Fibroblast of the aortic adventitia (primary cell): ENCODE data around the gene VIP. TPM values are rescaled to one million over a fixed set of nuclear protein-coding genes. Genes with fewer than 3 reads are reported as not detected.
"Not testable (repeated sequence)": the region's sequence is repeated elsewhere in the genome, so short reads cannot be mapped to it uniquely, and the experiment has no call there.

Experiments used
- DNase-seq: peaks from one replicate; pipeline ENCODE4 v3.0.0-alpha.2; 2010; ENCODE audit warnings: low read depth
- H3K4me3 ChIP-seq: 2 replicates; pipeline ENCODE4 v1.5.1; 2011; ENCODE audit warnings: low read depth, mild to moderate bottlenecking, control low read depth, low read length, moderate library complexity
- CTCF ChIP-seq: IDR thresholded peaks from 2 replicates; pipeline ENCODE4 v1.5.1; 2011; ENCODE audit warnings: mild to moderate bottlenecking, low read length, control low read depth, inconsistent platforms; ENCODE audit not compliant: insufficient read depth
- total RNA-seq: library from RNA; depleted of rRNA; stranded (reverse); fragments of >200 nt; gene quantifications from 2 replicates; pipeline ENCODE4 v1.2.3, GENCODE V29; 2012; ENCODE audit warnings: low replicate concordance

Gene VIP
- total RNA-seq, result not detected in 2 replicates

DNA sequence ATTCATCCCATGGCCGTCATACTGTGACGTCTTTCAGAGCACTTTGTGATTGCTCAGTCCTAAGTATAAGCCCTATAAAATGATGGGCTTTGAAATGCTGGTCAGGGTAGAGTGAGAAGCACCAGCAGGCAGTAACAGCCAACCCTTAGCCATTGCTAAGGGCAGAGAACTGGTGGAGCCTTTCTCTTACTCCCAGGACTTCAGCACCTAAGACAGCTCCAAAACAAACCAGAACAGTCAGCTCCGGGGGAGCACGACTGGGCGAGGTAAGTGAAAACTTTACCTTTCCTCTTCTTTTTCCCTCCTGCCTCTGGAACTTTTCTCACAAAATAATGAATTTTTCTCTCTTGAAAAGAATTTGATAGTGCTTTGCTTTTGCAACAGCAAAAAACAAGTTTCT is at the start of gene VIP:
Gene VIP (plus strand): TSS at position 104 of the 400 bp plus-strand sequence. CDS start 1,381 bp downstream, outside the sequence.
- H3K4me3 ChIP-seq, result no peak within 1 kb of the TSS
- DNase-seq, result peak; percentile 55
- no peak for TF ChIP-seq CTCF

- peak; percentile 32 for DNase-seq
- no peak overlapping the region for H3K4me3 ChIP-seq
These were observed 49.3 kb upstream of the VIP start for GRCh38 chr6:152701081-152701862.

GRCh38 chr6:152701863-152702401 is 48.7 kb upstream of the VIP start:
- TF ChIP-seq CTCF, result no peak
- DNase-seq, result no peak
- no peak overlapping the region for H3K4me3 ChIP-seq

More at GRCh38 chr6:152701081-152701862, 49.3 kb upstream of the VIP start:
- no peak for TF ChIP-seq CTCF

DNA sequence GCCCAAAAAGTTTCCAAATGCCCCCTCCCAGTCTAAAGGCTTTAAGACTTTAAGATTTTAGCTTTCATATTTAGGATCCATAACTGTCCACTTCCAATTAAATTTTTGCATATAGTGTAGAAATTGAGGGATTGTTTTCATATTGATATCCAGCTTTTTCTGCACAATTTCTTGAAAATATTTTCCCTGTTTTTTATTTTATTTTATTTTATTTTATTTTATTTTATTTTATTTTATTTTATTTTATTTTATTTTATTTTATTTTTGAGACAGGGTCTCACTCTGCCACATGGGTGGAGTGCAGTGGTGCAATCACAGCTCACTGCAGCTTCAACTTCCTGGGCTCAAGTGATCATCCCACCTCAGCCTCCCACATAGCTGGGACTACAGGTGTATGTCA is 46.8 kb upstream of the VIP start:
- not testable (repeated sequence) for DNase-seq, H3K4me3 ChIP-seq

DNA sequence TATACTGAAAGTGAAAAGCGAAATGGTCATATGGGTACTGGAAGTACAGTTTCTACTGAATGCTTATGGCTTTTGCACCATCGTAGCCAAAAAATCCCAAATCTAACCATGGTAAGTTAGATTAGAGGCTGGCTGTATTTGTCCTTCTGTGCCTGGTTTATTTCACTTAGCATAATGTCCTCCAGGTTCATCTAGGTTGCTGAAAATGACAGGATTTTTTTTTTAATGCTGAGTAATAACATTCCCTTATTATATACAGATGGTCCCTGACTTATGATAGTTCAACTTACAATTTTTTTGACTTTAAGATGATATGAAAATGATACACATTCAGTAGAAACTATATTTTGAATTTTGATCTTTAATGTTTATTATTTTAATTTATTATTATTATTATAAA is 45.3 kb upstream of the VIP start:
- TF ChIP-seq CTCF, result no peak
- DNase-seq, result no peak
- no peak overlapping the region for H3K4me3 ChIP-seq

DNA sequence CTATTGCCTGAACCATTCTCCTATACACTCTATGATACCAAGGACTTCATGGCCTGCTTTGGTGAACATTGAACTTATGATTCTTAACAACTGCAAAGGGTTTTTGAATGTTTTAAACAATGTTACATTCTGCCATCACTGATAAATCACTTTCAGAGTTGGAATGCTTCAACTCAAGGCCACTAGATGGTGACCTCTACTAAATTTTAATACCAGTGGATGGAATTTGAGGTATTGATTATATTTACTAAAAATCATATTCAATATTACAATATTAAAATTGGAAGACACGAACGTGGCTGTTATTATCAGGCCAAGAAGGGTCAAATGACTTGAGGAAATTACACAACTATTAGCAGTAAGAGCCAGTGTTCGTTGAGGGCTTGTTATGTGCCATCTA is 34.3 kb upstream of the VIP start:
- TF ChIP-seq CTCF, result no peak
- no peak for DNase-seq
- H3K4me3 ChIP-seq, result no peak overlapping the region

DNA sequence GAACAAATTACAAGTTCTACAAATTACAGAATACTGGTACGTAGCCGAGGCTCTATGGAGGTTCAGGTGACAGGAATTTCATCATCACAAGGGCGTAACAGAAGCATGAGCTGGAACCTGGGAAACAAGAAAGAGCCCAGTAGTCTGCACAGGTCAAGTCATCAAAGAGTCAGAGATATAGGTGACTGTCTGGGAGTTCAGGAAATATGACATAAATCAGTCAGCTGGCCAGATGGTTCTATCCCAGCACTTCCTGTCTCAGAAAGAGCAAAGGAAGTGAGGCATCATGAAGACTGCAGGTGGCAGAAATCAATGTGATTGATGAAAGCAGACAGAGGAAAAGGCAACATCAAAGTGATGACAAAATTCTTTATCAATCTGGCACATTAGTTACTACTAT is 29.6 kb upstream of the VIP start:
- no peak for DNase-seq
- H3K4me3 ChIP-seq, result no peak overlapping the region
- TF ChIP-seq CTCF, result no peak
